NCI-H146 treated with DMSO at 0.1 percent for 48 hours (cell line): ENCODE results near the gene SYTL5.
"Not testable (repeated sequence)": the region's sequence is repeated elsewhere in the genome, so short reads cannot be mapped to it uniquely, and the experiment has no call there.

ENCODE experiments used
- DNase-seq: peaks from one replicate; lab custom pipeline; 2025; ENCODE audit not compliant: unreplicated experiment; lab: John Stamatoyannopoulos, UW

Gene SYTL5

GRCh38 chrX:38006291-38006690, at the start of gene SYTL5:
TSS of gene SYTL5 (plus strand) at chrX:38006553. CDS start at chrX:38033890, 27,337 bp downstream.
- no peak for DNase-seq

DNA sequence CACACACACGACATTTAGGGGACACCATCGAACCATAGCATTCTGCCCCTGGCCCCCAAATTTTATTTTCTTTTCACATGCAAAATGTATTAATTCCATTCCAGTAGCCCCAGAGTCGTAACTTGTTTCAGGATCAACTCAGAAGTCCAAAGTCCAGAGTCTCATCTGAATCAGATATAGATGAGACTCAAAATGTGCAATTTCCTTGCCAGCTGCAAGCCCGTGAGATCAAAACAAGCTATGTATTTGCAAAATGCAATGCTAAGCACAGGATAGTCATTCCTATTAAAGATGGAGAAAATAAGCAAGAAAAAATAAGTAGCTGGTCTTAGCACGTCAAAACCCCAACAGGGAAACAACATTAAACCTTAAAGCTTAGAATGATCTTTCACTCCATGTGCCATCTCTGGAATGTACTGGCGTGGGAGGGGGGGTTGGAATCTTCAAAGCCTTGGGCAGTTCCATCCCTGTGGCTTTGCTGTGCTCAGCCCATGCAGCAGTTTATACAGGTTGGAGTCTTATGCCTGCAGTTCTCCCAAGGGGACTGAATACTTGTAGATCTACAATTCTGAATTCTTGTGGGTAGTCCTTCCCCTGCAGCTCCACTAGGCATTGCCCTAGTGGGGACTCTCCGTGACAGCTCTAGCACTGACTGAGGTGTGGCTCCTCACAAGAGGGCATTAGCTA, 47.7 kb upstream of the SYTL5 start:
- no peak for DNase-seq

DNA sequence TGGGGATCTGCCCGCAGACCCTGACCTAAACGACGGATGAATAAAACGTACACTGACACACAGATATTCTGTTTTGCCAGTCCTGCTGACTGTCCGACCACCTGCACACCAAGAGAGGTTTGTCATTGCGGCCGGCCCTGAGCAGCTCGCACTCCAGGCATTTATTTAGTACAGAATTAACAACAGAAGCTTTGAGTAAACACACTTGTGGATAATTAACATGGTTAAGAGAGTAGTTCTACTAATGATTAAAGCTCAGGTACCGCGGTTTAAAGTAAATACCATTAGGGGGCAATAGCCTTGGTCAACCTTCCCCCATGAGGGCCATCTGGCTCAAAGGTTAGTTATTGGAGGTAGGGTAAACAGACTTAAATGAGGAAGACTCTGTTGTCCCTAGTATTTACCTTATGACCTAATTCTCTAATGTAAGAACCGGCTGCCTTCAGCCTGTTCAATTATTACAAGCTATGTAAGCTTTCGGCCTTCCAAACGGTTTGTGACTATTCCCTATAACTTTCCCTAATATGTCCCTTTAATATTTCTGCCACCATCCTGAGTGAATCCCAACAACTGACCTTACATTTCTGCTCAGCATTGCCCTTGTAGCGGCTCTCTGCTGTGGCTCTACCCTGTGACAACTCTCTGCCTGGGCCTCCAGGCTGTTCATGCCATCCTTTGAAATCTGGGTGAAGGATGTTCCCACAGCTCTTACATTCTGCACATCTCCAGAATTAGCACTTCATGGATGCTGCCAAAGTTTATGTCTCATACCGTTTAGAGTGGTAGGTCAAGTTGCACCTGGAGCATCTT, 46.9 kb upstream of the SYTL5 start:
- DNase-seq, result no peak

GRCh38 chrX:37961118-37961517, 45.2 kb upstream of the SYTL5 start:
- no peak for DNase-seq

DNA sequence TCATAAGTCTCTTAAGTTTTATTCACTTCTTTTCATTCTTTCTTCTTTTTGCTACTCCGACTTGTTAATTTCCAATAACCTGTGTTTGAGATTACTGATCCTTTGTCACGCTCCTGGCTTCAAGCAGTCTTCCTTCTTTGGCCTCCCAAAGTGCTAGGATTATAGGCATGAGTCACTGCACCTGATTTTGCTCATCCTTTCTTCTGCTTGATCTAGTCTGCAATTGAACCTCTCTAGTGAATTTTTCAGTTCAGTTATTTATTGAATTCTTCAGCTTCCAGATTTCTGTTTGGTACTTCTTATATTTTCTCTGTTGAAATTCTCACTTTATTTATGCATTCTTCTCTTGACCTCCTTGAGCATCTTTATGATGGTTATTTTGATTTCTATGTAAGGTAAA, 38.6 kb upstream of the SYTL5 start:
- DNase-seq, result no peak

DNA sequence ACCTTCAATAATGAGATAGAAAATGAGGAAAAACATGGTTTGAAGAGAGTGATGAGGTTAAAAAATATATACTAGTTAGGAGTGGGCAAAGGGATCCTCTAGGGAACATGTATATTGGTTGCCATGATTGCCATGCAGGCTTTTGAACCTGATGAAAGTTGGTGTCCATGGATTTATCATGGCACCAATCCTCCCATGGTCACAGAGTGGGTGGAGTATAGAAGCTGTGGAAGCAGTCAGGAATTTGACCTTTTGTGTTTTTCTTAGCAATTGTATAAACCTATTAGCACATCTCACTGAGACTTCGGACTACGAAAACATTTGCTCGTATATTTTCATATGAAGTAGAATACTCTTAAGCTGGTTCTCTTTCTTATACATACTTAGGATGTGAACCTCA, 30.9 kb upstream of the SYTL5 start:
- DNase-seq, result no peak

- no peak for DNase-seq
These were observed 30.2 kb upstream of the SYTL5 start for GRCh38 chrX:37976153-37976552.

GRCh38 chrX:37984880-37985279, 21.5 kb upstream of the SYTL5 start:
- no peak for DNase-seq

DNA sequence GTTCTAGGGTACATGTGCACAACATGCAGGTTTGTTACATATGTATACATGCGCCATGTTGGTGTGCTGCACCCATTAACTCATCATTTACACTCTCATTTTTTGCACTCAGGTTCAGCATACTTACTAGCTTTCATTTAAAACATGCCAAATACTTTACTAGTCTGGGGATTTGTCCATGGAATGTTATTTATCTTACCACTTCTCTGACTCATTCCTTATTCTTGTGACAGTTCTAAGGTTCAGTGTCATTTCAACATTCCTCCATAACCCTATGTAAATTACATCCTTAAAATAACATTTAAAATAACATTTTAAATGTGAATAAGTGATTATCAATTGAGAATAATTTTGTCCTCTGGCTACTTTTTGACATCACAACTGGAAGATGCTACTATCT, 19.5 kb upstream of the SYTL5 start:
- no peak for DNase-seq

DNA sequence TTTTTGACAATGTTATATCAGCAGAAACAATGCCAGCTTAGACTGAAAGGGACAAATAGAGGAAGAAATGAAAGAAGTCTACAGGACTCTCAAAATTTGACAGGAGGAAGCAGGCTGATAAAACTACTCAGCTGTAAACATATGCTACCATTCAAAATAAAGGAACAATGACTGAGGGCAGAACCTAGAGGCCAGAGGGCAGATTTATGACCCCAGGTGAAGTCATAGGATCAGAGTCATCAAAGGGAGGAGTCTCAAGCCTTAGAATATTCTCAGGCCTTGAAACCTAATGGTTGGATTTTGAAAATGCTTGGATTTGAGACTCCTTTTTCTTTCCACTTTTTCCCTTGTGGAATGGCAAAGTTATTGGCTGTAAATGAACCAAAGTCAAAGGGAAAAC, 17.0 kb upstream of the SYTL5 start:
- no peak for DNase-seq

DNA sequence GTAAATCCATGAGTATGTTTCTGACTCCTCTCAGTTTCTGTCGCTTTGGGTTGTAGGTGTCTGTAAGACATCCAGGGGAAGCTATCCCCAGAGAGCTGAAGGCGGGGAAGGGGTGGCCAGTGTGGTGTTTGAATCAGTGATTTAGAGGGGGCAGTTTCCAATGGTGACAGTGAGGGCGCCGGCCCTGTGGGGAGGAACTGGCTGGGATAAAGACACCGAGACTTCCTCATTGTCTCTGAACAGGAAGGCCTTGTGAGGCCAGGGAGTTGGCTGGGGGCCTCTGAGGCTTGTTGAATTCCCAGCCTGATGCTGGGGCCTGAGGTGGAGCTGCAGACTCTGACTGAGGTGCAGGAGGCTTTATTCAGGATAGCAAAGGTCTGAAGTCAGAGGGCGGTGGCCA, 15.1 kb upstream of the SYTL5 start:
- DNase-seq, result not testable (repeated sequence)

- DNase-seq, result no peak
These were observed 13.2 kb upstream of the SYTL5 start for GRCh38 chrX:37993176-37993575.

DNA sequence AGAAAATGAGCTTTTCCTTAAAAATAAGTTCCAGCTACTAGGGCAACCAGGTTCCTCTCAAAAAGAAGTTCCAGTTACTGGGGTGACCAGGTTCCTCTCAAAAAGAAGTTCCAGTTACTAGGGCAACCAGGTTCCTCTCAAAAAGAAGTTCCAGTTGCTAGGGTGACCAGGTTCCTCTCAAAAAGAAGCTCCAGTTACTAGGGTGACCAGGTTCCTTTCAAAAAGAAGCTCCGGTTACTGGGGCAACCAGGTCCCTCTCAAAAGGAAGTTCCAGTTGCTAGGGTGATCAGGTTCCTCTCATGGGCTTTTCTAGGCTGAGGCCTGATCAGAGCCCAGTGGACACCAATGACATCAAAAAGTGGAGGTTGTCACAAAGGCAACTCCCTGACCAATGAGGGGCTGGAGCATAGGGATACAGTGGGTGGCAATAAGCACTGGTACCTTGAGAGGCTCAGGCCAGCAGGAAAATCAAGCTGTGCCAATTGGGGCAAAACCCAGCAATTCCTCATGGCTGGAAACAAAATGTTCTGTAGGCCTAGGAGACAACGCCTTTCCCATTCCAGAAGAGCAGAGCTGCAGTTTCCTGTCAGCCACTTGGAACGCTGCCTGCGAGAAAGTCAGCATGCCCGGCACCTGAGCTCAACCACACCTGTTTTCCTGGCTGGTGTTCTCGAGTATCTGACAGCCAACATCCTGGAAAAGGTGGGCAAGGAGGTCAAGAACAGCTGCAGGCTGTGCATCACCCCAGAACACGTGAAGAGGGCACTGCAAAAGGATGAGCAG, 12.3 kb upstream of the SYTL5 start:
- no peak for DNase-seq

GRCh38 chrX:37995428-37995827, 10.9 kb upstream of the SYTL5 start:
- no peak for DNase-seq

DNA sequence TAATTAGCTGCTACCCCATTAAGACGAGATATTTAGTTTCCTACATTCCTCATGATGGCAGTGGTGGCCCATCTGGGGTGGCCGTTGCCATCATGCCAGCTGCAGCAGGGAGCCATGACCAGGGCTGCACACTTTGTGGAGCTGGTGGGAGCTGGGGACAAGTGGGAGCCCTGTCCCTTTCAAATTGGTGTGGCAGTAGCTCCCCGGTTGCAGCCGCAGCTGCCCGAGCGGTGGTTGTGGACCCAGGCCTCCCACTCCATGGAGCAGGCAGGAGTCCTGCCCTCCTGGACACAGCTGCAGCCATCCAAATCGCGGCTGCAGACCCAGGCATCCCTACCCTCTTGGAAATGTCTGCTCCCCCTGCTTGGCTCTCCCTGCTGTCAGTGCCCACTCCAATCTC, 9.3 kb upstream of the SYTL5 start:
- no peak for DNase-seq

DNA sequence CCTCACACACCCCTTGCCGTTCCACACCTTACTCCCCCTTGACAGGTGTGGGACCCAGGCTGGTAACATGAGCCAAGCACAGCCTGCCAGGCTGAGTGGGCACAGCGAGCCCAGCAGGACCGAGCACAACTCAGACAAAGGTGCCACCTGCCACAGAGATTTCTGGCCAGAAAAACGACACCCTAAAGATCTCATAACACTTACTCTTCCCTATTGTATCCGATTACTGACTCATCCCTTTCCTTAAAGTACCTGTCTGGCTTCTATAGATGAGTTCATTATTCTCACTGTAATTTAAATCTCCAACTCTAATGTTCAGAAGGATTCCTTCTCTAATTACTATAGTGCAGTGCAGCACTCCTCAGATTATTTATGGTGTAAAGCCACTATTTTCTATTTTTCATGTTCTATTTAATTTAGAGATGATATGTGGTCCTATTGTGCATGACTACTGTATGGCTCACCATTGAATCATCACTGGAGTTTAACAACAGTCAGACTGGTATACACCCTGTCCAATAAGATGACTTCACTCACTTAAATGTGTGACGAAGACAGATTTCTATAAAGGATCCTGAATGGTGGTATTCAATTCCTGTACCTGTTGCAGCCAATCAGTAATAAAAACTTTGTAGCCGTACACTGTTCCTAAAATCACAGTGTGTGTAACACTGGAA, 7.6 kb upstream of the SYTL5 start:
- DNase-seq, result no peak

GRCh38 chrX:38000706-38001105, 5.6 kb upstream of the SYTL5 start:
- DNase-seq, result no peak

- DNase-seq, result no peak
These were observed 2.3 kb upstream of the SYTL5 start for GRCh38 chrX:38004046-38004445.

DNA sequence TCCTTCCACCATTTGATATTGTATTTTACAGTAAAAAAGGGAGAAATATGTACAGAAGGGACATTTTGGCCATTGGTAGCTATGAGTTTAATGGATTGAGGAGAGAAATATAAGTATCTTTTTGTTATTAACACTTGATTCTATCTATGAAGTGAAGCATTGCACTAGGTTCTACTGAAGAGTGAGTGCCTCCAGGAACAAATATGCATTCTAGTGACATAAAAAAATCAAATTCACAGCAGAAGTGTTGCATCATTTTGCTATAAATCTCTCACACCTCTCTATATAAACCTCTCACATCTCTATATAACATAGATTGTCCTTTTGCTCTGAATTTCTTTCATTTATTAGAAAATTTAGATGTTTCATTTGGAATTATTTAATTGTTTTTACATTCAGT, 425 bp downstream of the SYTL5 start:
- DNase-seq, result no peak

- DNase-seq, result no peak
These were observed 2.3 kb downstream of the SYTL5 start for GRCh38 chrX:38008658-38009057.

DNA sequence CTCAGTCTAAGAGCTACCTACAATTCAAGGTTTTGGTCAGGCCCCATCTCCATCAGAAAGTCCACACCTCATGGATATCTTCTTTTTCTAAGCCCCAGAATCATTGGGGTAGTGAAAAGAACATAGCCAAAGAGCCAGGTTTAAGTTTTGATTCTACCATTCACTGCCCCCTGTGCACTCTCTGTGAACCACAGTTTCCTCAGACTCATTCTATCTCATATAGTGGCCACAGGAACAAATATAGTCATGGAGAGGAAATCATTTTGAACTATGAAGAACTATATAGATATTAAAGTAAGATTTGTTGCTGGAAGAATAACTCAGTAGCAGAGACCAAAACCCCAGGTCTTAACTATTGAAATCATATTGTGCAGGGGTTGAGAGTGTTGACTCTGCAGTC, 3.3 kb downstream of the SYTL5 start:
- no peak for DNase-seq
